ENCODE data around the gene CAMK2N1. TPM values are rescaled to one million over a fixed set of nuclear protein-coding genes. Genes with fewer than 3 reads are reported as not detected.

CAMK2N1 gene
- total RNA-seq, 2 donors from 2014 or later: 5.3 to 5.4 TPM

- ATAC-seq: peak; percentile 81
- H3K27ac ChIP-seq: no peak overlapping the region
- TF ChIP-seq CTCF (IDR thresholded peaks at IDR 0.05) (peak; percentile 89 to 99 (median 98)), POLR2A (IDR thresholded peaks at IDR 0.05) (no peak)
- intact Hi-C loops (cut with DNase I): loop anchor here (5.0 to 10.0 kb wide), 3 partner anchors 119 to 579 kb away; no protein-coding TSS in a partner anchor
- peaks cover 0 to 2% of the 10 kb centered on the region in 2 donors for H3K36me3 ChIP-seq (replicated peaks in 1 of 2; ENCODE audit: insufficient read depth in 1 of 2, low read depth in 2 of 2)
- no peaks in the 10 kb centered on the region for H3K9me3 ChIP-seq
- H3K4me1 ChIP-seq: peaks cover 4% of the 10 kb centered on the region
- peak; percentile 77 to 86 (median 82) for DNase-seq
- 3 to 5% methylated on average over 13 to 16 of the region's 16 CpGs for WGBS, 2 donors
- H3K27me3 ChIP-seq: no peaks in the 10 kb centered on the region
- H3K4me3 ChIP-seq: no peak overlapping the region
Measured at GRCh38 chr1:20493839-20494608, 8.0 kb upstream of the CAMK2N1 start.

- H3K4me1 ChIP-seq: peaks cover 4% of the 10 kb centered on the region
- TF ChIP-seq POLR2A (IDR thresholded peaks at IDR 0.05): no peak
- TF ChIP-seq CTCF (IDR thresholded peaks at IDR 0.05): no peak
- no peak overlapping the region for H3K4me3 ChIP-seq
- WGBS, 2 donors: 30 to 41% methylated on average over 5 of the region's 5 CpGs
- no peak for ATAC-seq
- no peak for DNase-seq
- intact Hi-C loops (cut with DNase I): loop anchor here (5.0 to 10.0 kb wide), 3 partner anchors 119 to 579 kb away; no protein-coding TSS in a partner anchor
- no peaks in the 10 kb centered on the region for H3K27me3 ChIP-seq
- no peaks in the 10 kb centered on the region for H3K9me3 ChIP-seq
- no peaks in the 10 kb centered on the region for H3K36me3 ChIP-seq (replicated peaks in 1 of 2; ENCODE audit: insufficient read depth in 1 of 2, low read depth in 2 of 2)
- H3K27ac ChIP-seq: no peak overlapping the region
Measured at GRCh38 chr1:20493309-20493708, 7.3 kb upstream of the CAMK2N1 start.

- no peak for ATAC-seq
- Histone ChIP-seq H3K27me3 (no peaks in the 10 kb centered on the region), H3K27ac (no peak overlapping the region), H3K9me3 (no peaks in the 10 kb centered on the region), H3K36me3 (replicated peaks in 1 of 2; ENCODE audit: insufficient read depth in 1 of 2, low read depth in 2 of 2) (no peaks in the 10 kb centered on the region), H3K4me1 (peaks cover 4% of the 10 kb centered on the region), H3K4me3 (no peak overlapping the region)
- TF ChIP-seq POLR2A (IDR thresholded peaks at IDR 0.05) (no peak), CTCF (IDR thresholded peaks at IDR 0.05) (no peak)
- intact Hi-C loops (cut with DNase I): loop anchor here (5.0 to 10.0 kb wide), 3 partner anchors 118 to 578 kb away; no protein-coding TSS in a partner anchor
- 61 to 67% methylated on average over 7 of the region's 7 CpGs for WGBS, 2 donors
- no peak for DNase-seq
Measured at GRCh38 chr1:20492751-20493150, 6.7 kb upstream of the CAMK2N1 start.

- 54% methylated on average over 7 of the region's 7 CpGs; no CpG with 5 or more reads in 1 of the 2 donors for WGBS, 2 donors
- ATAC-seq (no peak), DNase-seq (no peak)
- no peak overlapping the region for H3K27ac ChIP-seq
- peaks cover 0 to 7% of the 10 kb centered on the region in 2 donors for H3K27me3 ChIP-seq
- H3K4me1 ChIP-seq: peaks cover 8% of the 10 kb centered on the region
- H3K9me3 ChIP-seq: no peaks in the 10 kb centered on the region
- intact Hi-C loops (cut with DNase I): loop anchor here (5.0 to 10.0 kb wide), 3 partner anchors 117 to 577 kb away; no protein-coding TSS in a partner anchor
- TF ChIP-seq POLR2A (IDR thresholded peaks at IDR 0.05) (no peak), CTCF (IDR thresholded peaks at IDR 0.05) (no peak)
- no peak overlapping the region for H3K4me3 ChIP-seq
- H3K36me3 ChIP-seq (replicated peaks in 1 of 2; ENCODE audit: insufficient read depth in 1 of 2, low read depth in 2 of 2): no peaks in the 10 kb centered on the region
Measured at GRCh38 chr1:20491866-20492265, 5.9 kb upstream of the CAMK2N1 start.
